ENCODE measurements around the gene RMDN2. TPM values are rescaled to one million over a fixed set of nuclear protein-coding genes. Genes with fewer than 3 reads are reported as not detected.

Gene RMDN2
- total RNA-seq, 1 experiment from 2014 or later: 3.0 TPM

- CTCF ChIA-PET: interaction anchor here (0.6 kb wide), 1 partner anchor 902 kb away, joined by 3 read pairs; no protein-coding TSS in a partner anchor
- no peak overlapping the region for H3K4me3 Mint-ChIP-seq
- ATAC-seq (no peak), DNase-seq (ENCODE audit: low spot score) (no peak)
- TF ChIP-seq E2F1 (CRISPR knock-in tag; IDR thresholded peaks at IDR 0.05) (no peak), ATF1 (CRISPR knock-in tag; IDR thresholded peaks at IDR 0.05) (no peak), PRDM15 (CRISPR knock-in tag; IDR thresholded peaks at IDR 0.05) (no peak), MXD4 (CRISPR knock-in tag; IDR thresholded peaks at IDR 0.05; ENCODE audit: borderline replicate concordance) (no peak), PRRX2 (CRISPR knock-in tag; IDR thresholded peaks at IDR 0.05) (no peak), MYBL2 (CRISPR knock-in tag; IDR thresholded peaks at IDR 0.05) (no peak), ZNF263 (CRISPR knock-in tag; IDR thresholded peaks at IDR 0.05; ENCODE audit: low read depth) (no peak), ZNF532 (CRISPR knock-in tag; IDR thresholded peaks at IDR 0.05; ENCODE audit: borderline replicate concordance) (no peak), MAX (CRISPR knock-in tag; IDR thresholded peaks at IDR 0.05) (no peak), TP53 (CRISPR knock-in tag; IDR thresholded peaks at IDR 0.05) (no peak), CBFB (CRISPR knock-in tag; IDR thresholded peaks at IDR 0.05; ENCODE audit: low read depth) (no peak), IRF1 (CRISPR knock-in tag; IDR thresholded peaks at IDR 0.05) (no peak), AR (CRISPR knock-in tag; IDR thresholded peaks at IDR 0.05) (no peak), GRHL2 (CRISPR knock-in tag; IDR thresholded peaks at IDR 0.05; ENCODE audit: insufficient replicate concordance, severe bottlenecking) (no peak), ZNF281 (CRISPR knock-in tag; IDR thresholded peaks at IDR 0.05) (no peak), PREB (CRISPR knock-in tag; IDR thresholded peaks at IDR 0.05; ENCODE audit: borderline replicate concordance) (no peak), CDX4 (CRISPR knock-in tag; IDR thresholded peaks at IDR 0.05; ENCODE audit: borderline replicate concordance) (no peak), ESRRA (CRISPR knock-in tag; IDR thresholded peaks at IDR 0.05; ENCODE audit: borderline replicate concordance) (no peak), NR1H2 (CRISPR knock-in tag; IDR thresholded peaks at IDR 0.05) (no peak)
- no peaks in the 10 kb centered on the region for H3K9me3 Mint-ChIP-seq
- POLR2A ChIA-PET: no interaction called here
- no peak overlapping the region for H3K27ac Mint-ChIP-seq
- H3K27me3 Mint-ChIP-seq (ENCODE audit: low read depth): no peaks in the 10 kb centered on the region
- H3K4me1 Mint-ChIP-seq: no peaks in the 10 kb centered on the region
- H3K36me3 Mint-ChIP-seq: no peaks in the 10 kb centered on the region
These were observed 13.7 kb upstream of the RMDN2 start for GRCh38 chr2:37911296-37911873.
